A549 (cell line): ENCODE results near the gene MAMLD1. TPM values are rescaled to one million over a fixed set of nuclear protein-coding genes. Genes with fewer than 3 reads are reported as not detected.

Experiments used
- ATAC-seq, 2 experiments: fragments of 200-7000 bp in 1 of 2; fragments of >200 bp in 1 of 2; cut with Nextera tagmentation in 1 of 2; cut with Tn5 transposase in 1 of 2; 3 replicates each; pipeline versions ENCODE4 v1.8.0 to v1.9.1; 2018 to 2020; ENCODE audit warnings: mild to moderate bottlenecking in 1 of 2, moderate library complexity in 1 of 2
- CTCF ChIA-PET: fragments of 300-600 bp; sonication (Branson Sonifier 250); formaldehyde crosslinking; extraction: SDS; loops from one replicate; lab custom pipeline; 2021; ENCODE audit warnings: antibody characterized with exemption, inconsistent platforms; lab: Yijun Ruan, JAX
- POLR2A ChIA-PET: fragments of 350-600 bp; formaldehyde crosslinking; extraction: SDS; loops from one replicate; lab custom pipeline; 2021; ENCODE audit warnings: antibody characterized with exemption, inconsistent platforms; lab: Yijun Ruan, JAX
- DNase-seq, 2 experiments: peaks; one replicate each; pipeline versions ENCODE4 v3.0.0 to v3.0.0-alpha.2; 2011 to 2016; ENCODE audit warnings: low read depth in 1 of 2, low spot score in 1 of 2
- FAIRE-seq: peaks from 2 replicates; lab custom pipeline; 2011; peaks lifted over from hg19 to GRCh38; lab: Jason Lieb, UNC
- H3K27ac ChIP-seq, 2 experiments: fragments of >200 bp; sonication (Bioruptor Twin); formaldehyde crosslinking; 3 replicates each; pipeline ENCODE4 v1.5.1; 2016 to 2017
- H3K4me1 ChIP-seq: fragments of >200 bp; sonication (Bioruptor Twin); formaldehyde crosslinking; 3 replicates; pipeline ENCODE4 v1.6.1; 2016
- H3K4me2 ChIP-seq: fragments of >200 bp; sonication (Bioruptor Twin); formaldehyde crosslinking; 3 replicates; pipeline ENCODE4 v1.6.1; 2016
- H3K4me3 ChIP-seq: fragments of >200 bp; sonication (Bioruptor Twin); formaldehyde crosslinking; 3 replicates; pipeline ENCODE4 v1.5.1; 2016
- H3K9me3 ChIP-seq: fragments of >200 bp; sonication (Bioruptor Twin); formaldehyde crosslinking; 3 replicates; pipeline ENCODE4 v1.6.1; 2016
- CHD4 ChIP-seq: fragments of 200-600 bp; sonication (generic); IDR thresholded peaks from 2 replicates; pipeline ENCODE4 v1.6.1; 2016; ENCODE audit warnings: antibody characterized with exemption, mild to moderate bottlenecking, borderline replicate concordance
- EHF ChIP-seq: fragments of 250-450 bp; sonication (Bioruptor Pico); IDR thresholded peaks from 2 replicates; pipeline ENCODE4 v1.5.0; 2020; ENCODE audit warnings: mild to moderate bottlenecking
- EHMT2 ChIP-seq: fragments of 200-600 bp; sonication (generic); IDR thresholded peaks from 2 replicates; pipeline ENCODE4 v1.6.1; 2016; ENCODE audit warnings: antibody characterized with exemption, low read depth, mild to moderate bottlenecking, moderate library complexity
- EP300 ChIP-seq, 2 experiments: fragments of >200 bp; sonication (Bioruptor Twin); formaldehyde crosslinking; IDR thresholded peaks; 2 replicates in 1 of 2; 3 replicates in 1 of 2; pipeline ENCODE4 v1.6.1; 2016 to 2017
- FOSL2 ChIP-seq, 2 experiments: fragments of 450-650 bp in 1 of 2; fragments of >200 bp in 1 of 2; sonication (Bioruptor Twin) in 1 of 2; formaldehyde crosslinking; IDR thresholded peaks; 2 replicates each; pipeline versions ENCODE4 v1.5.0 to v1.6.1; 2016 to 2020; ENCODE audit warnings: mild to moderate bottlenecking in 1 of 2, moderate library complexity in 1 of 2
- HEYL ChIP-seq: fragments of 250-450 bp; sonication (Bioruptor Pico); IDR thresholded peaks from 2 replicates; pipeline ENCODE4 v1.8.0; 2021; ENCODE audit warnings: mild to moderate bottlenecking, moderate library complexity
- HOXB13 ChIP-seq: fragments of 250-450 bp; sonication (Bioruptor Pico); IDR thresholded peaks from 2 replicates; pipeline ENCODE4 v1.5.0; 2020; ENCODE audit warnings: low read depth, mild to moderate bottlenecking, moderate library complexity
- JUNB ChIP-seq: fragments of >200 bp; sonication (Bioruptor Twin); formaldehyde crosslinking; IDR thresholded peaks from 2 replicates; pipeline ENCODE4 v1.6.1; 2016
- KDM1A ChIP-seq: fragments of 200-600 bp; sonication (generic); IDR thresholded peaks from 2 replicates; pipeline ENCODE4 v1.6.1; 2016; ENCODE audit warnings: low read depth, mild to moderate bottlenecking
- KDM5A ChIP-seq: fragments of 200-600 bp; sonication (generic); IDR thresholded peaks from 2 replicates; pipeline ENCODE4 v1.6.1; 2016; ENCODE audit warnings: antibody characterized with exemption, mild to moderate bottlenecking
- MAFK ChIP-seq: fragments of 450-650 bp; IDR thresholded peaks from 2 replicates; pipeline ENCODE4 v1.6.1; 2014; ENCODE audit not compliant: partially characterized antibody
- MAZ ChIP-seq: fragments of 150-350 bp; IDR thresholded peaks from 2 replicates; pipeline ENCODE4 v1.6.1; 2014; ENCODE audit warnings: antibody characterized with exemption, low read depth, low read length, borderline replicate concordance
- NPAS2 ChIP-seq: fragments of 250-450 bp; sonication (Bioruptor Pico); IDR thresholded peaks from 2 replicates; pipeline ENCODE4 v1.8.0; 2022; ENCODE audit warnings: mild to moderate bottlenecking, moderate library complexity, borderline replicate concordance
- NR3C1 ChIP-seq: fragments of >200 bp; sonication (Bioruptor Twin); formaldehyde crosslinking; IDR thresholded peaks from 3 replicates; pipeline ENCODE4 v1.6.1; 2017
- RAD21 ChIP-seq, 2 experiments: fragments of >200 bp in 1 of 2; sonication (Bioruptor Twin) in 1 of 2; formaldehyde crosslinking in 1 of 2; IDR thresholded peaks in 1 of 2; conservative IDR thresholded peaks in 1 of 2; 2 replicates in 1 of 2; 3 replicates in 1 of 2; pipeline ENCODE4 v1.6.1; 2012 to 2018; ENCODE audit warnings: inconsistent platforms in 1 of 2
- RCOR1 ChIP-seq: fragments of 150-350 bp; IDR thresholded peaks from 2 replicates; pipeline ENCODE4 v1.6.1; 2014; ENCODE audit warnings: antibody characterized with exemption, low read length, low read depth
- RNF2 ChIP-seq: fragments of 200-600 bp; sonication (generic); IDR thresholded peaks from 2 replicates; pipeline ENCODE4 v1.6.1; 2016; ENCODE audit warnings: low read depth, mild to moderate bottlenecking, antibody characterized with exemption, moderate library complexity, borderline replicate concordance
- TFCP2L1 ChIP-seq: fragments of 250-450 bp; sonication (Bioruptor Pico); IDR thresholded peaks from 2 replicates; pipeline ENCODE4 v1.5.0; 2021; ENCODE audit warnings: mild to moderate bottlenecking
- TP53 ChIP-seq: fragments of 250-450 bp; sonication (Bioruptor Pico); IDR thresholded peaks from 2 replicates; pipeline ENCODE4 v1.5.0; 2021; ENCODE audit warnings: mild to moderate bottlenecking, moderate library complexity
- ZC3H11A ChIP-seq: fragments of 450-650 bp; IDR thresholded peaks from 2 replicates; pipeline ENCODE4 v1.6.1; 2014; ENCODE audit warnings: antibody characterized with exemption, mild to moderate bottlenecking
- ZSCAN20 ChIP-seq: fragments of 250-450 bp; sonication (Bioruptor Pico); IDR thresholded peaks from 2 replicates; pipeline ENCODE4 v1.8.0; 2022; ENCODE audit warnings: mild to moderate bottlenecking, moderate library complexity
- WGBS: methylation state at CpG from one replicate; pipeline ENCODE4 v1.1.6; 2017; ENCODE audit errors: missing lambda C conversion rate; 5-methylcytosine and 5-hydroxymethylcytosine counted together
- polyA plus RNA-seq, 4 experiments: library from polyadenylated mRNA; depleted of rRNA in 3 of 4; stranded (reverse); fragments of >200 nt; fragmentation: RNase III in 1 of 4; extraction: RNeasy Plus Mini Kit Qiagen cat#74134 plus additional on column Dnase treatment in 1 of 4; gene quantifications; 2 replicates in 3 of 4; 3 replicates in 1 of 4; pipeline ENCODE4 v1.2.3, GENCODE V29; 2011 to 2017
- TF ChIP-seq, protein P1 (sequence below): IDR thresholded peaks from 2 replicates; pipeline ENCODE4 v1.6.1; 2012; ENCODE audit warnings: low read depth, borderline replicate concordance
- TF ChIP-seq, protein P2 (sequence below): IDR thresholded peaks from 2 replicates; pipeline ENCODE4 v1.6.1; 2012
- TF ChIP-seq, protein P3 (sequence below): fragments of 450-650 bp; IDR thresholded peaks from 2 replicates; pipeline ENCODE4 v1.6.1; 2014; ENCODE audit warnings: antibody characterized with exemption
- TF ChIP-seq, protein P4 (sequence below): fragments of >200 bp; sonication (Bioruptor Twin); formaldehyde crosslinking; IDR thresholded peaks from 2 replicates; pipeline ENCODE4 v1.6.1; 2016
- TF ChIP-seq, protein P5 (sequence below): IDR thresholded peaks from 2 replicates; pipeline ENCODE4 v1.6.1; 2012
- TF ChIP-seq, protein P6 (sequence below): fragments of >200 bp; sonication (Bioruptor Twin); formaldehyde crosslinking; IDR thresholded peaks from 3 replicates; pipeline ENCODE4 v1.6.1; 2016

Gene MAMLD1
- polyA plus RNA-seq, 2 of the 4 experiments (the other 2 are of a cell fraction), result 1.2 to 2.3 TPM

DNA sequence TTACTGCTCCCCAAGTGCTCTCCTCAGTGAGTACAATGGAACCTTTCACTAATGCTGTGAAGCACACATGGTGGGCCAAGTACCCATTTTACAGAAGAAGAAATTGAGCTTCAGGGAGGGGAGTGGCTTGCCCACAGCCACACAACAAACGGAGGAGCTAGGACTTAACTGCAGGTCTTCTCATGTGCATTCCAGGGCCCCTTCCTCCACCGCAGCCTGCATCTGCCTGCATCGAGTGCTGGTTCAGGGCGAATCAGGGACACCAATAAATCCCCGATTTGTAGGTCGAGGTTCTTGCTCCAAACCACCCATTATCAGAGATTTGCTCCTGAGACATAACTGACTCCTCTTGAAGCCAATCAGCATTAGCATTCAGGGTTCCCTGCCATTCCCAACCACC is 100.9 kb downstream of the MAMLD1 start (continued):
- TF ChIP-seq, protein P1, sequence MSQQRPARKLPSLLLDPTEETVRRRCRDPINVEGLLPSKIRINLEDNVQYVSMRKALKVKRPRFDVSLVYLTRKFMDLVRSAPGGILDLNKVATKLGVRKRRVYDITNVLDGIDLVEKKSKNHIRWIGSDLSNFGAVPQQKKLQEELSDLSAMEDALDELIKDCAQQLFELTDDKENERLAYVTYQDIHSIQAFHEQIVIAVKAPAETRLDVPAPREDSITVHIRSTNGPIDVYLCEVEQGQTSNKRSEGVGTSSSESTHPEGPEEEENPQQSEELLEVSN, result no peak
- TF ChIP-seq KDM5A (no peak), RAD21 (conservative IDR thresholded peaks at IDR 0.05 in 1 of 2, IDR thresholded peaks at IDR 0.05 in 1 of 2) (no peak), TFCP2L1 (no peak), EP300 (IDR thresholded peaks at IDR 0.05) (no peak), NPAS2 (CRISPR knock-in tag) (no peak), ZC3H11A (no peak)

DNA sequence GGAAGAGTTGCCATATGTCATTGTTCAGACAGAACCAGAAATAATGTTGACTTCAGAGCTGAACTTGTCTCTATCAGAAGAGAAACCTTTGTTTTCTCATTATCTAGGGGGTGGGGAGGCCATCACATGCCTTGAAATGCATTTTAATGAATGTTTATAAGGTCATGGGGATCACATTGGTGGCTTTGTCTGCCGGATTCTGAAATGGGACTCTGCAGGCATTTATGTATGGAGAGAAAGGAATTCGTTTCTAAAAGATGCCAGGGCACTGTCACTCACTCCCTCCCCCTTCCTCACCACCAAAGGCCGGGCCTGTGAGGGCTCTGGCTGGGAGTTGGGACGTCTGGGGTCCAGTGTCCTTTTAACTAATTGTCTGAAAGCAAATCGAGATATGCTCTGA is 102.2 kb downstream of the MAMLD1 start:
- no peak overlapping the region for H3K27ac ChIP-seq
- no peaks in the 10 kb centered on the region for H3K9me3 ChIP-seq
- H3K4me3 ChIP-seq, result no peak overlapping the region
- ChIA-PET POLR2A (no interaction called here), CTCF (no interaction called here)
- H3K4me1 ChIP-seq, result no peaks in the 10 kb centered on the region
- no peak for DNase-seq
- FAIRE-seq, result no peak
- no peak overlapping the region for H3K4me2 ChIP-seq
- 49% methylated on average over 5 of the region's 5 CpGs for WGBS
- no peak for TF ChIP-seq TFCP2L1
- TF ChIP-seq, protein P2, sequence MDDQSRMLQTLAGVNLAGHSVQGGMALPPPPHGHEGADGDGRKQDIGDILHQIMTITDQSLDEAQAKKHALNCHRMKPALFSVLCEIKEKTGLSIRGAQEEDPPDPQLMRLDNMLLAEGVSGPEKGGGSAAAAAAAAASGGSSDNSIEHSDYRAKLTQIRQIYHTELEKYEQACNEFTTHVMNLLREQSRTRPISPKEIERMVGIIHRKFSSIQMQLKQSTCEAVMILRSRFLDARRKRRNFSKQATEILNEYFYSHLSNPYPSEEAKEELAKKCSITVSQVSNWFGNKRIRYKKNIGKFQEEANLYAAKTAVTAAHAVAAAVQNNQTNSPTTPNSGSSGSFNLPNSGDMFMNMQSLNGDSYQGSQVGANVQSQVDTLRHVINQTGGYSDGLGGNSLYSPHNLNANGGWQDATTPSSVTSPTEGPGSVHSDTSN, result no peak
- no peak for TF ChIP-seq KDM1A
- no peak for TF ChIP-seq MAZ
- TF ChIP-seq CHD4, result no peak
- no peak for TF ChIP-seq KDM5A
- TF ChIP-seq EHF, result no peak
- TF ChIP-seq, protein P3, sequence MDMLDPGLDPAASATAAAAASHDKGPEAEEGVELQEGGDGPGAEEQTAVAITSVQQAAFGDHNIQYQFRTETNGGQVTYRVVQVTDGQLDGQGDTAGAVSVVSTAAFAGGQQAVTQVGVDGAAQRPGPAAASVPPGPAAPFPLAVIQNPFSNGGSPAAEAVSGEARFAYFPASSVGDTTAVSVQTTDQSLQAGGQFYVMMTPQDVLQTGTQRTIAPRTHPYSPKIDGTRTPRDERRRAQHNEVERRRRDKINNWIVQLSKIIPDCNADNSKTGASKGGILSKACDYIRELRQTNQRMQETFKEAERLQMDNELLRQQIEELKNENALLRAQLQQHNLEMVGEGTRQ, result no peak
- TF ChIP-seq, protein P4, sequence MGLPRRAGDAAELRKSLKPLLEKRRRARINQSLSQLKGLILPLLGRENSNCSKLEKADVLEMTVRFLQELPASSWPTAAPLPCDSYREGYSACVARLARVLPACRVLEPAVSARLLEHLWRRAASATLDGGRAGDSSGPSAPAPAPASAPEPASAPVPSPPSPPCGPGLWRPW, result no peak
- no peak for TF ChIP-seq ZC3H11A
- no peak for TF ChIP-seq EHMT2
- no peak for TF ChIP-seq HOXB13 (CRISPR knock-in tag)
- no peak for TF ChIP-seq TP53 (CRISPR knock-in tag)
- no peak for ATAC-seq

DNA sequence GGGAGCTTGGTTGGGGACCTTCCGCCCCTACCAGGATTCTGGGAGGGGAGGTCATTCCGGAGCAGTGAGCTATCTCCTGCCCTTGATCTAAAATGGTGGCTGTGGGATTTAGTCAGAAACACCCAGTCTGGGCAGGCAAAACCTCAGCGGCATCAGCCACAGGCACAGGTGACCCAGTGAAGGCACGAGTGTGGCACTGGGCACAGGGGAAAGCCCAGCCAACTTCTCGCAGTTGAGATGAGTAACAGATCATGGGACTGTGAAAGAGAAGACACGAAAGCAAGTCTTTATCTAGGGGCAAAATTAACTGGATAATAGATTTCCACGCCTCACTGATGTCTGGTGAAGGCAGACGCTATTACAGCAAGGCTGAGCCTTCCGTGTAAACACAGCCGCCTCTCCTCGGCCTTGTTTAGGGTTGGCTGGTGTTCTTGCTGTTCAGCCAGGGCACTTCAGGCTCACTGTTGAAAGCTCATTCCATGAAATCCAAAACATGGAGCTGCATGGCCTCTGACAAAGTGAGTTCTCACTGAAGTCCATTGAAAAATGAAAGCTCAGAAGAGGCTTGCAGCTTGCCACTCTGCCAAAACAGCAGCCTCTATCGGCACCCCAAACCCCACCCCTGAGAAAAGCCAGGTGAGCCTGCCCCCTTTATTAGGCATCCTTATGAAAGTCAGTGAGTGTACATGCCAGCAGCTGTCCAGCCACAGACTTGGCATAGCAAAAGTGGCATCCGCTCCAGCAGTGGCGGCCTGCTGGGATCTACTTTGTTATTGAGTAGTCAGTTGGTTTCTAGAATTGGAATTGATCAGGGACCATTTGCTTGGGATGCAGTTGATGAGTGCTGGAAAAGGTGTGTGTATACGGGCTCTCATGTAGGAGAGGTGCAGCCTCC is 103.0 kb downstream of the MAMLD1 start:
- CTCF ChIA-PET, result interaction anchor here (2.8 kb wide), 1 partner anchor 19 kb away, joined by 8 read pairs; no protein-coding TSS in a partner anchor
- FAIRE-seq, result no peak
- Histone ChIP-seq H3K4me3 (no peak overlapping the region), H3K9me3 (no peaks in the 10 kb centered on the region), H3K4me2 (no peak overlapping the region), H3K27ac (no peak overlapping the region), H3K4me1 (no peaks in the 10 kb centered on the region)
- no peak for DNase-seq
- POLR2A ChIA-PET, result no interaction called here
- TF ChIP-seq CHD4 (no peak), ZSCAN20 (CRISPR knock-in tag) (no peak)
- ATAC-seq, result no peak
- 86% methylated on average over 14 of the region's 15 CpGs for WGBS

DNA sequence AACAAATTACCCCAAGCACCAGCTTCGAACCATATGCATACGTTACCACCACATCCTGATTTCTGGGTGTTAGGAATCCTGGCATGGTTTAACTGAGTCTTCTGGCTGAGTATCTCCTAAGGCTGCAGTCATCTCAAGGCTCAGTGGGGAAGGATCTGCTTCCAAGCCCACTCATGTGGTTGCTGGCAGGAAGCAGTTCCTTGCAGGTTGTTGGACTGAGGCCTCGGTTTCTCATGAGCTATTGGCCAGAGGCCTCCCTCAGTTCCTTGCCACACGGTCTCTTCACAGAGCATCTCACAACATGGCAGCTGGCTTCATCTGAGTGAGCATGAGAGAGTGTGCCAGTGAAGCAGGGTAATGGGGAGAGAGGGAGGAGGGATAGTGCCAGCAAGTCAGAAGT is 109.2 kb downstream of the MAMLD1 start:
- TF ChIP-seq, protein P5, sequence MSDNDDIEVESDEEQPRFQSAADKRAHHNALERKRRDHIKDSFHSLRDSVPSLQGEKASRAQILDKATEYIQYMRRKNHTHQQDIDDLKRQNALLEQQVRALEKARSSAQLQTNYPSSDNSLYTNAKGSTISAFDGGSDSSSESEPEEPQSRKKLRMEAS, result no peak
- TF ChIP-seq MAFK (no peak), HEYL (CRISPR knock-in tag) (no peak), FOSL2 (IDR thresholded peaks at IDR 0.05) (no peak), FOSL2 (CRISPR knock-in tag; IDR thresholded peaks at IDR 0.05) (no peak), JUNB (no peak), RAD21 (conservative IDR thresholded peaks at IDR 0.05 in 1 of 2, IDR thresholded peaks at IDR 0.05 in 1 of 2) (no peak), ZSCAN20 (CRISPR knock-in tag) (no peak), RCOR1 (no peak), NR3C1 (no peak), NPAS2 (CRISPR knock-in tag) (no peak), RNF2 (no peak)
- TF ChIP-seq, protein P6, sequence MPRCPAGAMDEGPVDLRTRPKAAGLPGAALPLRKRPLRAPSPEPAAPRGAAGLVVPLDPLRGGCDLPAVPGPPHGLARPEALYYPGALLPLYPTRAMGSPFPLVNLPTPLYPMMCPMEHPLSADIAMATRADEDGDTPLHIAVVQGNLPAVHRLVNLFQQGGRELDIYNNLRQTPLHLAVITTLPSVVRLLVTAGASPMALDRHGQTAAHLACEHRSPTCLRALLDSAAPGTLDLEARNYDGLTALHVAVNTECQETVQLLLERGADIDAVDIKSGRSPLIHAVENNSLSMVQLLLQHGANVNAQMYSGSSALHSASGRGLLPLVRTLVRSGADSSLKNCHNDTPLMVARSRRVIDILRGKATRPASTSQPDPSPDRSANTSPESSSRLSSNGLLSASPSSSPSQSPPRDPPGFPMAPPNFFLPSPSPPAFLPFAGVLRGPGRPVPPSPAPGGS, result no peak
- ChIA-PET POLR2A (no interaction called here), CTCF (interaction anchor here (1.5 kb wide), 1 partner anchor 522 kb away, joined by 3 read pairs; no protein-coding TSS in a partner anchor)
- Histone ChIP-seq H3K4me2 (no peak overlapping the region), H3K27ac (no peak overlapping the region), H3K4me3 (no peak overlapping the region), H3K9me3 (no peaks in the 10 kb centered on the region), H3K4me1 (no peaks in the 10 kb centered on the region)
- WGBS, result 93% methylated on average over 4 of the region's 4 CpGs
- no peak for ATAC-seq
- DNase-seq, result no peak
- no peak for FAIRE-seq
